GM18907 (cell line): ENCODE measurements around the gene CDK17.
"Not testable (repeated sequence)": the region's sequence is repeated elsewhere in the genome, so short reads cannot be mapped to it uniquely, and the experiment has no call there.

Experiments used
- ATAC-seq: cut with Tn5 transposase; IDR thresholded peaks from one replicate; pipeline ENCODE4 v1.9.1; 2021; ENCODE audit warnings: mild to moderate bottlenecking, moderate library complexity; ENCODE audit not compliant: unreplicated experiment

CDK17 gene

DNA sequence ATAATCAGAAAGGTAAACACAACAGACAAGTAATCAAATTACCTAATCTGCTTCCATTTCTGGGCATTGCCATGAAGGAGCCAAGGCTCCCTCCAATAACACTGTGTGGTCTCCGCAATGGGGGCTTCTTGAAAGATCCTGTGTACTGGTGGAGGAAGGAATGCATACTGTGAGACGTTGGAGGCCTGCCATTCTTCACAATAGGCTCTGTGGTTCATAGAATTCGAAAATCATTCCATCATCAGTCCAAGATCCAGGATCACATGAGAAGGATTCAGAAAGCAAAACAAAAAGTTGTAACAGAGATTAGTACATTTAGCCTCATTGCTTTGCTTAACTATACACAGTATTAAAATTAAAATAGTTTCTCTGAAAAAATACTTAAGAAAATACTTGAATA is 76.3 kb downstream of the CDK17 start:
- ATAC-seq = no peak

DNA sequence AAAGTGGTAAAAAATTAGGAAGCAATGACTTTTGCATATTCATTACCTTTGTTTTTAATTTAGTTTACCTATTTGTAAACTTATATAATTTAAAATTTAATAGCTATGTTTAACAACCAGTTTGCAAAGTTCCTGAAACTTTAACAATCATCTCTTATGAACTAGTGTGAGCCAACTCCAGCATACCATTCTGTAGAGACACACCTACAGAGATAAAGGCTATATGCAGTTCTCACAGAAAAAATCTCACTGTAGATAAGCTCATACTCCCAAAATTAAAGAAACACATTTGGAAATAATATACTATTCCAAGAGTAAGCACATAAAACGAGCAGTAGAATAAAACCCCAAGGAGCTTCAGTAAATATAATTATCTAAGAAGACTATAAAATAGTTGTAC is 77.5 kb downstream of the CDK17 start:
- ATAC-seq = no peak

DNA sequence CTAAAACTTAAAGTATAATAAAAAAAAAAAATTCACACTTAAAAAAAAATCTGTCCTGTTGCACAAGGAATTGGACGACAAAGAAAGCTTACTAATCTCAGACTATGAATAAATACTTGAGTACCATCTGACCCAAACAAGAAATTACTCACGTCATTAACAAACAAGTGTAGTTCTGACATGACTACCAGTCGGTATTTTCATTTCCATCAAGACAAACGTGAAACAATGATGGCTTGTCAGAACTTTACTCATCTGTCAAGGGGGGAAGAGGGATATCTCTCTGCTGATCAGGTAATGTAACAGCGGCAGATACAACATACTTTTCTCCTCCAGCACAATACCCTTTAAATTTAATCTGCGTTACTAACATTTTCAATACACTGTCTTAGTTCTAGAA is 78.3 kb downstream of the CDK17 start:
- no peak for ATAC-seq

DNA sequence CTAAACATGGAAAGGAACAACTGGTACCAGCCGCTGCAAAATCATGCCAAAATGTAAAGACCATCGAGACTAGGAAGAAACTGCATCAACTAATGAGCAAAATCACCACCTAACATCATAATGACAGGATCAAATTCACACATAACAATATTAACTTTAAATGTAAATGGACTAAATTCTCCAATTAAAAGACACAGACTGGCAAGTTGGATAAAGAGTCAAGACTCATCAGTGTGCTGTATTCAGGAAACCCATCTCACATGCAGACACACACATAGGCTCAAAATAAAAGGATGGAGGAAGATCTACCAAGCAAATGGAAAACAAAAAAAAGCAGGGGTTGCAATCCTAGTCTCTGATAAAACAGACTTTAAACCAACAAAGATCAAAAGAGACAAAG is 82.4 kb downstream of the CDK17 start:
- not testable (repeated sequence) for ATAC-seq

DNA sequence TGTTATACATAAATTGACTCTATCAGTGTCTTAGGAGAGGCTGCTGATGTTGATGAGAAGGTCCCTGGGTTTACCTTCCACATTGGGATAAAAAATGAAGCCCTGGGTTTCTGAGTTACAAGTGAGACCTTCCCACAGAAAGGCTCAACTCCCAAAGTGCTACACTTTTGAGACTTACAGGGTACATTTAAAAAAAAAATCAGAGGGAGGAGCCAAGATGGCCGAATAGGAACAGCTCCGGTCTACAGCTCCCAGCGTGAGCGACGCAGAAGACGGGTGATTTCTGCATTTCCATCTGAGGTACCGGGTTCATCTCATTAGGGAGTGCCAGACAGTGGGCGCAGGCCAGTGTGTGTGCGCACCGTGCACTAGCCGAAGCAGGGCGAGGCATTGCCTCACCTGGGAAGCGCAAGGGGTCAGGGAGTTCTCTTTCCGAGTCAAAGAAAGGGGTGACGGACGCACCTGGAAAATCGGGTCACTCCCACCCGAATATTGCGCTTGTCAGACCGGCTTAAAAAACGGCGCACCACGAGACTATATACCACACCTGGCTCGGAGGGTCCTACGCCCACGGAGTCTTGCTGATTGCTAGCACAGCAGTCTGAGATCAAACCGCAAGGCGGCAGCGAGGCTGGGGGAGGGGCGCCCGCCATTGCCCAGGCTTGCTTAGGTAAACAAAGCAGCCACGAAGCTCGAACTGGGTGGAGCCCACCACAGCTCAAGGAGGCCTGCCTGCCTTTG is 84.3 kb downstream of the CDK17 start:
- not testable (repeated sequence) for ATAC-seq

DNA sequence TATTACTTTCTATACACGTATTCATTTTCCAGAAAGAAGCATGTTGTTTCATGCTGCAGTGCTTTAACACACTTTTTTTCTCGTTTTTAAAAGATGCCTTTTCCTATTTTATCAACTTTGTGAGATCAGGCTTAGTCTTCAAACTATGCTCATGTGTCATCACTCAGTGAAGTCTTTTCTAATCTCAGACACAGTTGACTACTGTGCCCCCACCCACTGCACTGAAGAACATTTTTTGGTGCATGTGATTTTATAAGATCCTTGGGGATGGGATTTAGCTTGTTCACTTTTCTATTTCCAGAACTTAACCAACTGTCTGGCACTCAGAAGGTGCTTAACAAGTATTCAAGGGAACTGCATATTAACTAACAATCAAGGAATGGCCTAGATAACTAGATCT is 85.5 kb downstream of the CDK17 start:
- no peak for ATAC-seq

DNA sequence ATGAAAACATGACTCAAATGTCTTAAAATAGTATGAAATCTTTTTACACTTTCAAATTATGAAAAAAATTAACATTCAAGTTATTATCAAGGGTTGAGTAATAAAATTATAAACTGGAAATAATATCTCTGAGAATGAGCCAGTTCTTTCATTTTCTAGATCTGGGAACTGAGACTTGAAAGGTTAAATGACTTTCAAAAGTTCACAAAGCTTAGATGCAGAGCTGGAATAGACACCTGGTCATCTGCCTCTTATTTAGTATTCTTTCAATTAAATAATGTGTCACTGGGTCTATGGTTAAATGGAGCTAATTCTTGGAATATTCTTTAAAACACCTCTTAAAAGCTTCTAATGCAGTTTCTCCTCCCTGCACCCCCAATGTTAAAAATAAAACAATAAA is 86.6 kb downstream of the CDK17 start:
- ATAC-seq = no peak

DNA sequence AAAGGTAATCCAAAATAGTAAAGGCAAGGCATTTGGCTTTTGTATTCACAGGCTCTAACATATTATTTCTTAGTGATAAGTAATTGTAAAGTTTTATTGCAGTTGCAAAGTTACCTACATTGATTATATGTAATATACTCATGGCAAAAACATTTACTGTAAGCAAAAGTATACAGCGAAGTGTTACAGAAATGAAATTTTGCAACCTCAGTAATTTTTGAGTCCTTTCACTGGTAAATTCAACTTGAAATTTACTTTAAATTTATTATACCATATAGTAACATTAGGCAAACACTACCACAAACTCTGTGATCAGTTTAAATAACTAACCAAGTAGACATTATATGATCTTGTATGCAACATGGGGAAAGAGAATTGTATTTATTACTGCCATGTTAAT is 89.0 kb downstream of the CDK17 start:
- no peak for ATAC-seq

DNA sequence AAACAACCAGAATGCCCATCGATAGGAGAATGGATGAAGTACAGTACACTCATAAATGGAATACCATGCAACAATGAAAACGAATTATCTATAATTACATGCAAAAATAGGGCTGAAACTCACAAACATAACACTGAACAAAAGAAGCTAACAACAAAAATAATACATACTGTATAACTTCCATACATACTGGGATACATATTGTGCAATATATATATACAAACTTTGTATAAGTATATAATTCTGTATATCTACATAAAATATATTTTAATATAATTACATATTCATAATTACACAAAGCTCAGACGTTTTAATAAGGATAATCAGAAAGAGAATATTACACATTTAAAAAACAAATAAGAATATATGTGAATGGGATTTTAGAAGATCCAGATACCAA is 90.2 kb downstream of the CDK17 start:
- no peak for ATAC-seq

DNA sequence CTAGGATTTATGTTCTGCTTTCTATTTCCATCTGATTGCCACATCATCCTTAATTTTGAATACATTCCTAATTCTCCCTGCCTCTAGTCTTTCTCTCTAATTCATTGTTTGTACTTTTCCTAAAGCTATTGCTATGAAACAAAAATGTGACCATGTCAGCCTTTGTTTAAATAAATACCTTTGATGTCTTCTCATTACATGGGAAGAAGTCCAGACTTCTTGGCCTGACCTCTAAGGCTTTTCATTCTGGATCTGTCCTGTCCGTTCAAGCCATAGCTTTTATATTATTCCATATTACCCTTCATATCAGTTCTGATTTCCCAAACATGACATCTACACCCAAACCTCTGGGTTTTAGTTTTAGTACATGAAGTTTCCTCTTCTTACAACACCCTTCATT is 91.4 kb downstream of the CDK17 start:
- ATAC-seq = no peak

DNA sequence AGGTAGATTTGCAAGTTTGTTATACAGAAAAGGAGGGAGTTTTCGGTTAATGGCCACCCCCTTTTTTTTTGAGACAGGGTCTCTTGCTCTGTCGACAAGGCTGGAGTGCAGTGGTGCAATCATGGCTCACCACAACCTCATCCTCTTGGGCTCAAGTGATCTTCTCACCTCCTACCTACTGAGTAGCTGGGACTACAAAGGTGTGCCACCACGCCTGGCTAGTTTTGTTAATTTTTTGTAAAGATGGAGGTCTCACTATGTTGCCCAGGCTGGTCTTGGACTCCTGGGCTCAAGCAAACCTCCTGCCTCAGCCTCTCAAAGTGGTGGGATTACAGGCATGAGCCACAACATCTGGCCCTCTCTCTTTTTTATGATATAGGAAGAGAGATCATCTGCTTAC is 94.6 kb downstream of the CDK17 start:
- no peak for ATAC-seq

DNA sequence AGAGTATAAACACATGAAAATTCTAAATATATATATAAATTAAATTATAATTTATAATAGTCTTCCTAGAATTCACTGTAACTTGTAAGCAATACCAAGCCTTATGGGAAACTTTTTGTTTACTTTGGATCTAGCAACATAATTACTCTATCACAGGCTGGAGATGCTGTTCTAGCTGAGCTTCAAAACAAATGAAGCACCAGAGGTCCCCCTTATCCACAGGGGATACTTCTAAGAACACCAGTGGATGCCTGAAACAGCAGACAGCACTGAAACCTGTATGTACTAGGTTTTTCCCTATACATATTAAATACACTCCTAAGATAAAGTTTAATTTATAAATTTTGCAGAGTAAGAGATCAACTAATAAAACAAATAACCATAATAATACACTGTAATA is 96.6 kb downstream of the CDK17 start:
- ATAC-seq = no peak

DNA sequence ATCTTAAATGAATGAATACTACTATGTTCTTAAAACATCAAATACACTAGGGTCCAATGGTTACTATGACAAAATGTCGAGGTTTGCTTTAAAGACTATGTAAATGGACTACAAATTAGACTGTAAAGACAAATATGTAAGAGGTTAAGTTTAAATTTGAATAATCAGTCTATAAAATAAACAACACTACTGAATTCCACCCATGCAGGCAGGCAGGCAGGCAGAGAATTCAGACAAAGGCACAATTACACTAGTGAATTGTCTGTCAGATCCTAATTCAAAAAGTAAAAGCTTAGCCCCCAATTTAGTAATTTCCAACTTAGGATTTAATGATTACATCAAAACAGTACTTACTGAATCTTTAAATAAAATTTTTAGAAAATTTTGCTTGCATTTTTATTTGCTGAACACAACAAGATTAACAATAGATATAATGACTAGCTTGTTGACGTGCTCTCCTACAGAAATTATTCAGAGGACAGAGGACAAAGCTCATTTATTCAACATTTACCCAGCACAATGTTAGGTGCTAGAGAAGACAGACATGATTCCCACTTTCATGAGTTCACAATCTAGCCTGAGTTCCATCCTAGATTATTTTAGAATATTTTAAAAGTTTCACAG is 97.4 kb downstream of the CDK17 start:
- ATAC-seq = no peak

DNA sequence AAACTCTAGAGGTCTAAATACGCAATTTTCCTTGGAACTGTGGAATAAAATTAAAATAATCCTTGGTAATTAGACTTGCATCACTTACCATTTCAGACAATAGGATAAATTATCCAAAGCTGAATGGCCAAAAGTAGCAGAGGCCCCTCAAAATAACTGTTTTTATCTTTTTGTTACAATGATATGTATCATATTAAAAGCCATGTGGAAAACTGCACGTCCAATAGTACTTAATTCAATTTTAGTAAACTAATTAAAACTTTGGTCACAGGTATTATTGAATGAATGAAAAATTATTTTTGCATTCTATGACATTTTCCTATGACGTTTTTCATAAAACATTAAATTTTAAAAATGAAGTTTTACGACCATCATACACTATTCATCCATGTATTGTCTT is 98.5 kb downstream of the CDK17 start:
- ATAC-seq = no peak

DNA sequence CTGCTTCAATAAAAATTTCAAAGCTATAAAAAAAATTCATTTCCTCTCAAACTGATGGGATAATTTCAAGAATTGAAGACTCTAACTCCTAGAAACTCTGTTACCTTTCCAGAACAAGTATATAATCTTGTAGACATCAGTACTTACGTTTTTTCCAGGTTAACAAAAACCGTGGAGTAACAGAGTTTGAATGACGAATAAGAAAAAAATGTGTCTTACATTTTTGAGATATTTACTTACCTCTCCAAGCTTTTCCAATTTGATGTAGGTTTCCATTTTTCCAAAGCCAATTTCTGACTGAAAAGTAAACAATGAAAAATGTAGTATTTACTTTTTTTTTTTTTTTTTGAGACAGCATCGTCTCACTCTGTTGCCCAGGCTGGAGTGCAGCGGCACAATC is 100.2 kb downstream of the CDK17 start:
- ATAC-seq = no peak

DNA sequence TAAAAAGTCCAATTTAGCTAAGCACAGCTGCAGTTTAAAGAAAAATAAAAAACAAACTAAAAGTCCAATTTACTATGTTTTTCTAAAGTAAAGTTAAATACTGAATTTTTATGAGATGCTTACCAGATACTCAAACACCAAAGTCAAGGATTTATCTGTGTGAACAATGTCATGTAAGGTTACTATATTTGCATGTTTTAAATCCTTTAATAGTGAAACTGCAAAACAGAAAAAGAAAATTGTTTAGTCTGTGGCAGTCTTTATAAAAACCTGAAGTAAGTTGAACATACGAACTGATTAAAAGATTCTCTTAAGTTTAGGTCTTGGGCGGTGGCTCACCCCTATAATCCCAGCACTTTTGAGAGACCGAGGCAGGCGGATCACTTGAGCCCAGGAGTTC is 102.7 kb downstream of the CDK17 start:
- ATAC-seq = no peak

DNA sequence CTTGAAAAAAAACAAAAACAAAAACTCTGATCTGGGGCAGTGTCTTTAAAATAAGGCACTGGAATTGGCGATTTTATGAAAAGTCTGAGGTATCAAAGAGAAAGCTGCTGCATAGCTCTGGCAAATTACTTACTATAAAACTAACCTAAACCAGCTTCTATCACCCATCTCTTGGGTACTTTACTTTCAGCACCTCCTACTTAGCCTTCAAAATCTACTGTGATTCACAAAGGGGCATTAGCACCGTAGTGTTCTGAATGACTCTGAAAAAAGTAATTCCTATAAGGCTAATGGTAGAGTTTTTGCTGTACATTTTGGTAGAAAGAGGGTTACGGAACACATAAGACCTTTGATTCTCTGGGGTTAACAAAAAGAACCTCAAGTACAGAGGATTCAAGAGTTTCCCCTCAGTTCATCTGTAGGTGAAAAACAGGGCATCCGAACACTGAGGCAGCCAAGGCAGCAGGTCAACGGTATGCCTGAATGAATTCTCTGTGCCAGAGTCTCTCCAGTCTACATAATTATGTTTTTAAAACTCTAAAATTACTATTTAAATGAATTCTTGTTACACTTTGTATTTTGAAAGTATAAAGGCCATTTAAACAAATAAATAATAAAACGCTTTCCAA is 104.6 kb downstream of the CDK17 start:
- no peak for ATAC-seq

DNA sequence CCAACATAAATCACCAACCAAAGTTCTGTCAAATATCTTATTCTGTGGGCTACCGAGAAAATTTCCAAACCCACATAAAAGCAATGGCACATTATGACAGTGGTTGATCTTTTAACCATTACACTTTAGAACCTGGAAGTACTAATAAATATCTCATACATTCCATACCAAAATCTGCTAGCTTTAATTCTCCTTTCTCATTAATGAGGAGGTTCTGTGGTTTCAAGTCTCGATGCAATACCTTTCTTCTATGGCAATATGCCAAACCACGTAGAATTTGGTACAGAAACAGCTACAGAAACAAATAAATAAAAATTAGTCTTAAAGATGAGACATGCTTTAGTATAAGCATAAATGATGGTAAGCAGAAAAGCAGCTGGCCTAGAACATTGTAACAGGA is 105.4 kb downstream of the CDK17 start:
- ATAC-seq = no peak

DNA sequence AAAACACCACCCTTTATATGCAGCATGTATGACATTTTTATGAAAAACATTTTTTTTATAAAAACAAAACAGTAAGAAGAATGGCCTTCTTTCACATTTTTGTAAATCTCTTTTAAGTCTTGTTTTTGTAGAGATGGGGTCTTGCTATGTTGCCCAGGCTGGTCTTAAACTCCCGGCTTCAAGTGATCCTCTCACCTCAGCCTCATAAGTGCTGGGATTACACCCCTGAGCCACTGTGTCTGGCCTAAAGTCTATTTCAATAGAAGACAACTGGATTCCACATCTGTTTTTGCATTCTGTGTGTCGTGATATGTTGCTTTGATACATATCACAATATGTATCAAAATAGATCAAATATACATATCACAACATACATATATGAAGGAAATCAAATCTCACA is 107.1 kb downstream of the CDK17 start:
- no peak for ATAC-seq

DNA sequence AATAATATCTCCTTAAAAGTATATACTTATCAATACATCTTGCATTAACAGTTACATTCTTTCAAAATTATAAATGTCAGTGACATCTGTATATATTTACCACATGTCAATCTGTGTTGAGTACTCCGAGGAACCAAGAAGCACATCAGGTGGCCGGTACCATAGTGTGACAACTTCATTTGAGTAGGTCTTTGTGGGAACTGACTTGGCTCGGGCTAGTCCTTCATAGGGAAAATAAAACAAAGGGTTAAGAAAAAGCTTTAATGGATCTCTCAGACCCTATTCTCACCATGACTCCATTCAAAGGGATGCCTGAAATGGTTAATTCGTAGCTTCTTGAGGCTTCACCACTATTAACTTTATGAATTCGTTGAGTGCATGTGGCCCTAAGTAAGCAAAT is 111.2 kb downstream of the CDK17 start:
- no peak for ATAC-seq

DNA sequence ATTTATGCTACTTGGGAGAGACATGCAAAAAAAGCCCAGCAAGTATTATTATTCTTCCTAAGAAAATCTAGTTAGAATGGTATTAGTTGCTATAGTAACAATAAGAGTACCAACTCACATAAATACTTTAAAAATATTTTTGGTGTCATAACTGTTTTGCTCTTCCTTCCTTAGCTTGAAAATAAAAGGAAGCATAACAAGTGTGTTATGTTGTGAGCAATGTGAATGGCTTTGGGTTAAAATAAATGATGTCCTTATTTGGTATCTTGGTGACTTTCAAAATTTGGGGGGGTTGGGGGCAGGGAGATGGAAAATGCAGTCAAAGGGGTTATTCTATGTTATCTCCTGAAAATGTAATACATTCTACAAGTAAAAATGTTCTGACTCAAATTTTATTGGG is 115.1 kb downstream of the CDK17 start:
- no peak for ATAC-seq

DNA sequence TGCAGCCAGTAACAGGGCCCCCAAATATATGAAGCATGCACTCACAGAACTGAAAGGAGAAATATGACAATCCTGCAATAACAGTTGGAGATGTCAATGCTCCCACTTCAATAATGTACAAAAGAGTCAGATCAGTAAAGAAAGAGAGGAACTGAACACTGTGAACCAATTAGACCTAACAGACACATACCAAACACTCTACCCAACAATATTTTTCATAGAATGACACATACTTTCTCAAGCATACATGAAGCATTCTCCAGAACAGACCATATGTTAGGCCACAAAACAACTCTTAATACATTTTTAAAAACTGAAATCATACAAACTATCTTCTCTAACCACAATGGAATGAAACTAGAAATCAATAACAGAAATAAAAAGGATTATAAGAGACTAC is 125.9 kb downstream of the CDK17 start:
- no peak for ATAC-seq
